ENCODE measurements around the gene FAM171A1.

DNA sequence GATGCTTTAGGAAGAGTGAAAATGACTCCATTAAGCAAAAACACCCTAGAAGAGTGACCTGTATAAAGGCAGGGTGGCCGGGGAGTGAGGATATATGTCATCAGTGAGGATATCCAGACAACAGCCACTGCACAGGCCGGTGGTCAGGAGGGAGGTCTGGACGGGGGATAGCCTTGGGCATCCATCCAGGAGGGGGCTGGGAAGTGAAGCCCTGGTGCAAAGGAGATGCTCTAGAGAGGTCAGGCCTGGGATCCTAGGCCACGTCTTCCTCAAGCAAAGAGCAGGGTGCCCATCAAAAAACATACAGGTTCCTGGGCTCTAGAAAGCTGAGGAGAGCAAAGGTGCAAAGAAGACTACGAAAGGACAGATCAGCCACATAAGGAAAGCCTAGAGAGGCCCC is 25.6 kb downstream of the FAM171A1 start:
- TF ChIP-seq JUN (IDR thresholded peaks at IDR 0.05; ENCODE audit: borderline replicate concordance, insufficient read depth, insufficient read length, low read depth), result no peak
- TF ChIP-seq, protein P1, sequence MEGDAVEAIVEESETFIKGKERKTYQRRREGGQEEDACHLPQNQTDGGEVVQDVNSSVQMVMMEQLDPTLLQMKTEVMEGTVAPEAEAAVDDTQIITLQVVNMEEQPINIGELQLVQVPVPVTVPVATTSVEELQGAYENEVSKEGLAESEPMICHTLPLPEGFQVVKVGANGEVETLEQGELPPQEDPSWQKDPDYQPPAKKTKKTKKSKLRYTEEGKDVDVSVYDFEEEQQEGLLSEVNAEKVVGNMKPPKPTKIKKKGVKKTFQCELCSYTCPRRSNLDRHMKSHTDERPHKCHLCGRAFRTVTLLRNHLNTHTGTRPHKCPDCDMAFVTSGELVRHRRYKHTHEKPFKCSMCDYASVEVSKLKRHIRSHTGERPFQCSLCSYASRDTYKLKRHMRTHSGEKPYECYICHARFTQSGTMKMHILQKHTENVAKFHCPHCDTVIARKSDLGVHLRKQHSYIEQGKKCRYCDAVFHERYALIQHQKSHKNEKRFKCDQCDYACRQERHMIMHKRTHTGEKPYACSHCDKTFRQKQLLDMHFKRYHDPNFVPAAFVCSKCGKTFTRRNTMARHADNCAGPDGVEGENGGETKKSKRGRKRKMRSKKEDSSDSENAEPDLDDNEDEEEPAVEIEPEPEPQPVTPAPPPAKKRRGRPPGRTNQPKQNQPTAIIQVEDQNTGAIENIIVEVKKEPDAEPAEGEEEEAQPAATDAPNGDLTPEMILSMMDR (IDR thresholded peaks at IDR 0.05; ENCODE audit: extremely low read depth in 1 of 2, insufficient read depth in 1 of 2, low read depth in 1 of 2, low read length in 2 of 2), result no peak
- no peak for TF ChIP-seq MYC (IDR thresholded peaks at IDR 0.05; ENCODE audit: low read depth, low read length)
- TF ChIP-seq, protein P2, sequence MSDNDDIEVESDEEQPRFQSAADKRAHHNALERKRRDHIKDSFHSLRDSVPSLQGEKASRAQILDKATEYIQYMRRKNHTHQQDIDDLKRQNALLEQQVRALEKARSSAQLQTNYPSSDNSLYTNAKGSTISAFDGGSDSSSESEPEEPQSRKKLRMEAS (IDR thresholded peaks at IDR 0.05; ENCODE audit: insufficient read depth, insufficient read length), result no peak
- no peak for TF ChIP-seq POLR2AphosphoS5 (IDR thresholded peaks at IDR 0.05; ENCODE audit: insufficient read depth, low read depth, low read length)
- TF ChIP-seq POLR2A (IDR thresholded peaks at IDR 0.05; ENCODE audit: low read depth, low read length), result no peak
- TF ChIP-seq EZH2 (IDR thresholded peaks at IDR 0.05; ENCODE audit: borderline replicate concordance, low read depth, low read length, severe bottlenecking), result no peak

Data from endothelial cell of umbilical vein (primary cell).